Retina (tissue), 1 donor: Measurements from ENCODE around the gene ZNF276.
"Not testable (repeated sequence)": the region's sequence is repeated elsewhere in the genome, so short reads cannot be mapped to it uniquely, and the experiment has no call there.

Experiments used
- DNase-seq: peaks from one replicate; pipeline ENCODE4 v3.0.0-alpha.2; 2016

ZNF276 gene

GRCh38 chr16:89696670-89697128, 24.6 kb upstream of the ZNF276 start:
- no peak for DNase-seq

- no peak for DNase-seq
These were observed 24.1 kb upstream of the ZNF276 start for GRCh38 chr16:89697161-89697615.

GRCh38 chr16:89697616-89698331, 23.6 kb upstream of the ZNF276 start:
- DNase-seq = no peak

- DNase-seq = not testable (repeated sequence)
These were observed 22.6 kb upstream of the ZNF276 start for GRCh38 chr16:89698717-89699116.

DNA sequence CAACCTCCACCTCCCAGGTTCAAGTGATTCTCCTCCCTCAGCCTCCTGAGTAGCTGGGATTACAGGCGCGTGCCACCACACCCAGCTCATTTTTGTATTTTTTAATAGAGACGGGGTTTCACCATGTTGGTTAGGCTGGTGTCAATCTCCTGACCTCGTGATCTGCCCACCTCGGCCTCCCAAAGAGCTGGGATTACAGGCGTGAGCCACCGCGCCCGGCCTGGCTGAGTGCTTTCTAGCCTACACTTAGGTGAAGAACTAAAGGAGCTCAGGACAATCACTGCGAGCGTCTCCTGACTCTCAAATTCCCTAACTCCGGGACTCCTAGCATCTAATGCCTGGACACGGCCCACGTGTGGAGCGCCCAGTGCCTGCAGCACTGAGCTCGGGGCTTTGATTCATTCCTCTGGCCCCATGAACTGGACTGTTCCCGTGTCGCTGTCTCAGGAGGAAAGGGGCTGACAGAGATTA, 21.7 kb upstream of the ZNF276 start:
- not testable (repeated sequence) for DNase-seq

GRCh38 chr16:89700100-89700648, 21.2 kb upstream of the ZNF276 start:
- DNase-seq = peak; percentile 96

GRCh38 chr16:89700649-89701424, 20.5 kb upstream of the ZNF276 start:
- DNase-seq = peak; percentile 75

DNA sequence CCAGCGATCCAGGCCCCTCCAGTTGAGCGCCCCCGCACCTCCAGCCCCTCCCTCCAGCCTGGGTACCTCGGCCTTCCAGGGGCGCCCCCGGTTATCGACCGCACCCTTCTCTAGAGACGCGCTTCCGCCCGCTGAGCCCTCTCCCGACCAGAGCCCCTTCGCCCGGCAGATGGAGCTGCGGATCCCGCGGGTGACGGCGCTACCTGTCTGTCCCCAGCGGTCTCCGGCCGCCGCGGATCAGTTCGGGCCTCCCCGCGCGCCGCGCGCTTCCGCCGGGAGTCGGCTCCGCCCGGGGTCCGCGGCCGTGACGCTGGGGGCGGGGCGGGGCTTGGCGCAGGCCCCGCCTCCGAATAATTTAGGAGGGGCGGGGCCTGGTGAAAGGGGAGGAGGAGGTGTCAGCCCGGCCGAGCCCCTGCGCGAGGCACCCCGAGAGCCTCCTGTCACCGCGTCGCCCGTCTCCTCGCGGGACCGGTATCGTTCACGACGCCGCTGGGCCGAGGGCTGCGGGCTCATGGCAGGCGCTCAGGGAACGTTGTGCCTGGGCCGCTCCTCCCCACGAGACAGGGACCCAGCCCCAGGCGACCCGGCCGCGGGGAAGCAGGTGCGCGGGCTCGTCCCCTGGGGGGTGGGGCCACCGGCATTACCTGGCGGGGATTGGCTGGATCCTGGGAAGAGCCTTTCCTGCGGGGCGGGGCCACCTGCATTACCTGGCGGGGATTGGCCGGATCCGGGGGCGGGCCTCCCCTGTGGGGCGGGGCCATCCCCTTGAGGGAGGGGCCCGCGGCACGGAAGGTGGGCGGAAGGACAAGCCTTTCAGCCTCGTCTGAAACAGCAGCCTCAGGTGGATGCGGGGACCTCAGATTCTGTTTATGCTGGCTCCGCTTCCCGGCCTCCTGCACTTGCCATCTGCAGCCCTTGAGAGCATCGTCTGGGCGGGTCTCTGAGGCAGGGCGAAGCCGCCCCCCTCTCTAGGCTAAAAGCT, 19.6 kb upstream of the ZNF276 start, which contains the start of gene SPATA2L:
Gene SPATA2L, minus strand, starts transcription at position 281 of the 982 bp plus-strand sequence. CDS start 473 bp downstream, outside the sequence.
- DNase-seq = peak; percentile 92

DNA sequence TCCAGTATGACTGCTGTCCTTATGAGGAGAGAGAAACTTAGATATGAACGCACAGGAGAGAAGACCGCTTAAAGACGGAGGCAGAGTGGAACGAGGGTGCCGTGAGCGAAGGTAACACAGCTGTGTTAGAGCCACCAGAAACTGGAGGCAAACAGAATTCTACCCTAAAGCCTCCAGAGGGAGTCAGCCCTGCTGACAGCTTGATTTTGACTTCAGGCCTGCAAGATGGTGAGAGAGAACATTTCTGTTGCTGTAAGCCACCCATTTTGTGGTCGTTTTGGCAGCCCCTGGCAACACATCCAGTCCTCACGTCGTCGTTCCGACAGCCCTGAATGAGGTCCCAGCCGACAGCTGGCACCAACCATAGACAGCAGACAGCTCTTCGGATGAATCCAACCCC, 17.1 kb upstream of the ZNF276 start:
- DNase-seq = no peak

- DNase-seq = no peak
These were observed 16.3 kb upstream of the ZNF276 start for GRCh38 chr16:89705006-89705405.

- DNase-seq = no peak
These were observed 14.6 kb upstream of the ZNF276 start for GRCh38 chr16:89706518-89707260.

GRCh38 chr16:89707695-89708094, 13.6 kb upstream of the ZNF276 start:
- no peak for DNase-seq

DNA sequence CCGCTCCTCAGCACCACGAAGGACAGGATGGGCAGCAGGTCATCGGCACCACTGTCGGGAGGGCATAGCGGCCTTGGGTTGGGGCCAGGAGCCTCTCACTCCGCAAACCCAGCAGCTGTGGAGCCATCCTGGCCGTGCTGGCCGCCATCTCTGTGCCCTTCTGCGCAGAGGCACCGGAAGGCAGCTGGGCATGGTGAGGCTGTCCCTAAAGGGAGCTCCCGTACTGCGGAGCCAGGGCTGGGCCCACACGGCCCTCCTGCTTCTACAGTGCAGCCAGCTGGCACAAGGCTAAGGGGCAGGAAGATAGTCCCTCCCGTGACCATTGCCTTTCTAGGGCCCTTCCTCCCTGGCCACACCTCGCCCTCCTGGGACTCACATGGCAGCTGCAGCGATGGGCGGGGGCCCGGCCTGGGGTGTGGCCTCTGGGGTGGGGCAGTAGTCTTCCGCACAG, 12.8 kb upstream of the ZNF276 start:
- DNase-seq = no peak

DNA sequence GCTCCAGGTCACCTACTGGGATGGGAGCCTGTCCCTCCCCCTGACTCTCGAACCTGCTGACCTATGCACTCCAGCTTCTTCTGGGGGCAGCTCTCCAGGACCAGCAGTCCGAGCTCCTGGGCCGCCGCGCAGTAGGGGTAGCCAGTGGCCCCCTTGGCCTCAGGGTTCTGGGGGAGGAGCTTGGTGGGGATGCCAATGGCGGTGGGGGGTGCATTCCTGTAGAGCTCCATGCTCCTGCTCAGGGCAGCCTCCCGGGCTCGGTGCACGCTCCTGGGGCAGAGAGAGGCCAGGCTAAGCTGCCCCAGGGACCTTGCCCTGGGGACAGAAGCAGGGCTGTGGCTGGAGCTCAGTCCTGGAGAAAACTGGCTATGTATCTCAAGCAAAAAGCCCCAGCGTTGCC, 12.2 kb upstream of the ZNF276 start:
- DNase-seq = no peak

GRCh38 chr16:89709716-89710432, 11.5 kb upstream of the ZNF276 start:
- DNase-seq = no peak

GRCh38 chr16:89710709-89711564, 10.4 kb upstream of the ZNF276 start:
- no peak for DNase-seq

GRCh38 chr16:89711601-89712273, 9.6 kb upstream of the ZNF276 start:
- peak; percentile 64 for DNase-seq

- DNase-seq = no peak
These were observed 9.0 kb upstream of the ZNF276 start for GRCh38 chr16:89712274-89712781.

GRCh38 chr16:89716493-89716892, 4.8 kb upstream of the ZNF276 start:
- no peak for DNase-seq
